Effector memory CD8-positive, alpha-beta T cell (primary cell): Measurements from ENCODE around the gene BOLA1.
"Not testable (repeated sequence)": the region's sequence is repeated elsewhere in the genome, so short reads cannot be mapped to it uniquely, and the experiment has no call there.

Experiments used
- ATAC-seq: fragments of 150-1000 bp; cut with Tn5 transposase; replicated peaks from 2 replicates; pipeline ENCODE4 v1.10.0; 2021; ENCODE audit warnings: mild to moderate bottlenecking, moderate library complexity
- DNase-seq, 3 experiments: peaks; one replicate each; pipeline ENCODE4 v3.0.0; 2021
- H3K27ac Mint-ChIP-seq, 2 donors: one replicate each; pipeline ENCODE4 v1.8.0; 2022; ENCODE audit warnings: mild to moderate bottlenecking in 2 of 2, mixed read lengths in 2 of 2, moderate library complexity in 2 of 2
- H3K27me3 Mint-ChIP-seq, 2 donors: one replicate each; pipeline ENCODE4 v1.8.0; 2022; ENCODE audit warnings: mixed read lengths in 2 of 2
- H3K36me3 Mint-ChIP-seq: one replicate; pipeline ENCODE4 v1.8.0; 2022; ENCODE audit warnings: mild to moderate bottlenecking, moderate library complexity, mixed read lengths; ENCODE audit not compliant: insufficient read depth
- H3K4me1 Mint-ChIP-seq, 2 donors: one replicate each; pipeline ENCODE4 v1.8.0; 2022; ENCODE audit warnings: low read depth in 2 of 2, mixed read lengths in 2 of 2
- H3K4me3 Mint-ChIP-seq, 2 donors: one replicate each; pipeline ENCODE4 v1.8.0; 2022; ENCODE audit warnings: mild to moderate bottlenecking in 2 of 2, mixed read lengths in 2 of 2, moderate library complexity in 2 of 2
- H3K9me3 Mint-ChIP-seq, 2 donors: one replicate each; pipeline ENCODE4 v1.8.0; 2022; ENCODE audit warnings: mixed read lengths in 2 of 2

The BOLA1 gene

GRCh38 chr1:149881876-149882275 is 17.5 kb upstream of the BOLA1 start:
- Mint-ChIP-seq H3K4me3 (no peak overlapping the region), H3K27ac (peak overlapping the region in 1 of 2 donors; percentile 36), H3K9me3 (no peaks in the 10 kb centered on the region), H3K36me3 (peaks cover 5% of the 10 kb centered on the region), H3K27me3 (no peaks in the 10 kb centered on the region), H3K4me1 (peaks cover 9 to 10% of the 10 kb centered on the region in 2 donors)
- DNase-seq (no peak), ATAC-seq (no peak)

- DNase-seq (no peak), ATAC-seq (no peak)
- Mint-ChIP-seq H3K36me3 (peaks cover 5% of the 10 kb centered on the region), H3K9me3 (no peaks in the 10 kb centered on the region), H3K4me3 (no peak overlapping the region), H3K4me1 (peaks cover 9 to 10% of the 10 kb centered on the region in 2 donors), H3K27ac (no peak overlapping the region), H3K27me3 (no peaks in the 10 kb centered on the region)
Measured at GRCh38 chr1:149883598-149884247, 15.6 kb upstream of the BOLA1 start.

GRCh38 chr1:149884433-149885338 is 14.7 kb upstream of the BOLA1 start:
- Mint-ChIP-seq H3K9me3 (no peaks in the 10 kb centered on the region), H3K4me1 (peaks cover 2 to 7% of the 10 kb centered on the region in 2 donors), H3K36me3 (peaks cover 5% of the 10 kb centered on the region), H3K27ac (no peak overlapping the region), H3K27me3 (no peaks in the 10 kb centered on the region), H3K4me3 (no peak overlapping the region)
- no peak for ATAC-seq
- DNase-seq: peak in 1 of 3 experiments; percentile 13

GRCh38 chr1:149885339-149886120 is 13.8 kb upstream of the BOLA1 start:
- H3K4me3 Mint-ChIP-seq: no peak overlapping the region
- H3K27me3 Mint-ChIP-seq: no peaks in the 10 kb centered on the region
- ATAC-seq (peak; percentile 2), DNase-seq (peak; percentile 48 to 60 (median 53))
- H3K4me1 Mint-ChIP-seq: peaks cover 0 to 6% of the 10 kb centered on the region in 2 donors
- no peaks in the 10 kb centered on the region for H3K9me3 Mint-ChIP-seq
- peaks cover 5% of the 10 kb centered on the region for H3K36me3 Mint-ChIP-seq
- no peak overlapping the region for H3K27ac Mint-ChIP-seq

GRCh38 chr1:149886121-149886395 is 13.3 kb upstream of the BOLA1 start:
- H3K9me3 Mint-ChIP-seq, H3K27me3 Mint-ChIP-seq, H3K36me3 Mint-ChIP-seq, ATAC-seq, H3K4me3 Mint-ChIP-seq, H3K4me1 Mint-ChIP-seq, H3K27ac Mint-ChIP-seq: not testable (repeated sequence)
- DNase-seq: peak in 1 of 3 experiments; percentile 29

- Mint-ChIP-seq H3K27me3 (no peaks in the 10 kb centered on the region), H3K36me3 (peaks cover 5% of the 10 kb centered on the region), H3K9me3 (no peaks in the 10 kb centered on the region), H3K4me1 (peaks cover 0 to 6% of the 10 kb centered on the region in 2 donors), H3K27ac (no peak overlapping the region), H3K4me3 (no peak overlapping the region)
- peak; percentile 67 for ATAC-seq
- DNase-seq: peak; percentile 86 to 94 (median 87)
Measured at GRCh38 chr1:149886396-149887195, 12.8 kb upstream of the BOLA1 start.

- not testable (repeated sequence) for ATAC-seq, H3K9me3 Mint-ChIP-seq, H3K27me3 Mint-ChIP-seq, H3K4me1 Mint-ChIP-seq, H3K27ac Mint-ChIP-seq, DNase-seq, H3K36me3 Mint-ChIP-seq, H3K4me3 Mint-ChIP-seq
Measured at GRCh38 chr1:149887196-149887455, 12.2 kb upstream of the BOLA1 start.

- peak; percentile 63 for ATAC-seq
- H3K9me3 Mint-ChIP-seq: no peaks in the 10 kb centered on the region
- H3K27ac Mint-ChIP-seq: no peak overlapping the region
- no peaks in the 10 kb centered on the region for H3K27me3 Mint-ChIP-seq
- H3K36me3 Mint-ChIP-seq: peaks cover 5% of the 10 kb centered on the region
- peaks cover 0 to 3% of the 10 kb centered on the region in 2 donors for H3K4me1 Mint-ChIP-seq
- no peak overlapping the region for H3K4me3 Mint-ChIP-seq
- DNase-seq: peak; percentile 70 to 73 (median 71)
Measured at GRCh38 chr1:149887456-149888246, 11.7 kb upstream of the BOLA1 start.

GRCh38 chr1:149888247-149888998 is 10.9 kb upstream of the BOLA1 start:
- Mint-ChIP-seq H3K27ac (no peak overlapping the region), H3K4me3 (no peak overlapping the region), H3K36me3 (peaks cover 4% of the 10 kb centered on the region), H3K9me3 (no peaks in the 10 kb centered on the region), H3K27me3 (no peaks in the 10 kb centered on the region), H3K4me1 (peaks cover 0 to 3% of the 10 kb centered on the region in 2 donors)
- DNase-seq: peak; percentile 48 to 74 (median 56)
- ATAC-seq: peak; percentile 18

- Mint-ChIP-seq H3K9me3 (no peaks in the 10 kb centered on the region), H3K36me3 (no peaks in the 10 kb centered on the region), H3K4me3 (no peak overlapping the region), H3K27ac (no peak overlapping the region), H3K27me3 (peaks cover 0 to 1% of the 10 kb centered on the region in 2 donors), H3K4me1 (no peaks in the 10 kb centered on the region)
- DNase-seq (no peak), ATAC-seq (no peak)
Measured at GRCh38 chr1:149888999-149889289, 10.4 kb upstream of the BOLA1 start.

GRCh38 chr1:149896575-149896974 is 2.8 kb upstream of the BOLA1 start:
- H3K4me1 Mint-ChIP-seq: peaks cover 17 to 21% of the 10 kb centered on the region in 2 donors
- peaks cover 0 to 5% of the 10 kb centered on the region in 2 donors for H3K9me3 Mint-ChIP-seq
- no peak overlapping the region for H3K4me3 Mint-ChIP-seq
- peaks cover 14% of the 10 kb centered on the region for H3K36me3 Mint-ChIP-seq
- H3K27me3 Mint-ChIP-seq: peaks cover 0 to 11% of the 10 kb centered on the region in 2 donors
- ATAC-seq (no peak), DNase-seq (no peak)
- H3K27ac Mint-ChIP-seq: no peak overlapping the region

- peaks cover 18% of the 10 kb centered on the region for H3K36me3 Mint-ChIP-seq
- ATAC-seq (no peak), DNase-seq (no peak)
- peaks cover 19 to 22% of the 10 kb centered on the region in 2 donors for H3K4me1 Mint-ChIP-seq
- no peak overlapping the region for H3K4me3 Mint-ChIP-seq
- no peaks in the 10 kb centered on the region for H3K27me3 Mint-ChIP-seq
- peaks cover 0 to 4% of the 10 kb centered on the region in 2 donors for H3K9me3 Mint-ChIP-seq
- no peak overlapping the region for H3K27ac Mint-ChIP-seq
Measured at GRCh38 chr1:149903836-149904491, 4.6 kb downstream of the BOLA1 start.
